Muscle of leg (tissue), 11 donors: ENCODE measurements around the gene PALM. TPM values are rescaled to one million over a fixed set of nuclear protein-coding genes. Genes with fewer than 3 reads are reported as not detected.
"Not testable (repeated sequence)": the region's sequence is repeated elsewhere in the genome, so short reads cannot be mapped to it uniquely, and the experiment has no call there.

Source experiments
- DNase-seq: peaks from one replicate; pipeline ENCODE4 v3.0.0; 2013
- H3K27ac ChIP-seq: one replicate; pipeline ENCODE4 v1.5.1; 2013; ENCODE audit warnings: mild to moderate bottlenecking, low read length, control low read depth
- H3K27me3 ChIP-seq: one replicate; pipeline ENCODE4 v1.6.1; 2013; ENCODE audit warnings: low read length; ENCODE audit not compliant: control insufficient read depth, insufficient read depth
- H3K36me3 ChIP-seq: one replicate; pipeline ENCODE4 v1.6.1; 2013; ENCODE audit warnings: low read length; ENCODE audit not compliant: control insufficient read depth, insufficient read depth
- H3K4me1 ChIP-seq: one replicate; pipeline ENCODE4 v1.6.1; 2013; ENCODE audit warnings: low read length; ENCODE audit not compliant: control insufficient read depth, insufficient read depth
- H3K4me3 ChIP-seq: one replicate; pipeline ENCODE4 v1.5.1; 2013; ENCODE audit warnings: low read length, control low read depth
- H3K9me3 ChIP-seq: replicated peaks from 2 replicates; pipeline ENCODE4 v1.6.1; 2013; ENCODE audit warnings: low read depth, low read length; ENCODE audit not compliant: control insufficient read depth
- WGBS: methylation state at CpG from one replicate; pipeline ENCODE4 v1.1.5; 2013; ENCODE audit warnings: missing lambda C conversion rate; ENCODE audit not compliant: insufficient coverage; 5-methylcytosine and 5-hydroxymethylcytosine counted together
- polyA plus RNA-seq, 8 donors: library from polyadenylated mRNA; unstranded; fragments of 120-200 nt; gene quantifications; one replicate each; pipeline versions ENCODE4 v1.2.1 to v1.2.3, GENCODE V29; 2013; ENCODE audit warnings: inconsistent platforms in 1 of 8, low replicate concordance in 1 of 8; ENCODE audit not compliant: insufficient read length in 8 of 8, insufficient read depth in 1 of 8
- total RNA-seq: library from RNA; stranded (reverse); fragments of 120-200 nt; gene quantifications from one replicate; pipeline ENCODE4 v1.2.4, GENCODE V29; 2013

The PALM gene
- total and polyA plus RNA-seq, 9 donors: 23.7 to 56.7 (median 36.6) TPM

GRCh38 chr19:742540-743075, 33.9 kb downstream of the PALM start:
- H3K27ac ChIP-seq: no peak overlapping the region
- no peak overlapping the region for H3K4me3 ChIP-seq
- no peak for DNase-seq
- H3K27me3 ChIP-seq: no peaks in the 10 kb centered on the region
- no peaks in the 10 kb centered on the region for H3K36me3 ChIP-seq
- peaks cover 10% of the 10 kb centered on the region for H3K9me3 ChIP-seq
- WGBS: 85% methylated on average over 24 of the region's 24 CpGs
- H3K4me1 ChIP-seq: peaks cover 9% of the 10 kb centered on the region

GRCh38 chr19:743168-743687, 34.5 kb downstream of the PALM start:
- no peak overlapping the region for H3K4me3 ChIP-seq
- H3K27me3 ChIP-seq: no peaks in the 10 kb centered on the region
- H3K9me3 ChIP-seq: peaks cover 15% of the 10 kb centered on the region
- WGBS: 19% methylated on average over 6 of the region's 13 CpGs
- DNase-seq: peak; percentile 88
- H3K4me1 ChIP-seq: peaks cover 9% of the 10 kb centered on the region
- H3K36me3 ChIP-seq: peaks cover 4% of the 10 kb centered on the region
- H3K27ac ChIP-seq: no peak overlapping the region

- not testable (repeated sequence) for H3K36me3 ChIP-seq, DNase-seq
- WGBS: 17% methylated on average over 2 of the region's 7 CpGs
Measured at GRCh38 chr19:745138-745537, 36.4 kb downstream of the PALM start.

GRCh38 chr19:746208-746819, 37.6 kb downstream of the PALM start:
- Histone ChIP-seq H3K4me1 (peaks cover 17% of the 10 kb centered on the region), H3K27ac (no peak overlapping the region), H3K4me3 (no peak overlapping the region), H3K9me3 (peaks cover 15% of the 10 kb centered on the region), H3K36me3 (peaks cover 4% of the 10 kb centered on the region), H3K27me3 (peaks cover 1% of the 10 kb centered on the region)
- DNase-seq: no peak
- 94% methylated on average over 41 of the region's 43 CpGs for WGBS

More at GRCh38 chr19:745138-745537, 36.4 kb downstream of the PALM start:
- not testable (repeated sequence) for H3K27ac ChIP-seq, H3K4me1 ChIP-seq, H3K27me3 ChIP-seq, H3K4me3 ChIP-seq
- H3K9me3 ChIP-seq: peaks cover 15% of the 10 kb centered on the region

- H3K9me3 ChIP-seq: peaks cover 15% of the 10 kb centered on the region
- no peak overlapping the region for H3K4me3 ChIP-seq
- peaks cover 6% of the 10 kb centered on the region for H3K27me3 ChIP-seq
- WGBS: 97% methylated on average over 20 of the region's 22 CpGs
- H3K4me1 ChIP-seq: peaks cover 22% of the 10 kb centered on the region
- H3K27ac ChIP-seq: no peak overlapping the region
- DNase-seq: no peak
- H3K36me3 ChIP-seq: peaks cover 4% of the 10 kb centered on the region
Measured at GRCh38 chr19:746956-747355, 38.2 kb downstream of the PALM start.

GRCh38 chr19:747432-748273, 38.9 kb downstream of the PALM start:
- Histone ChIP-seq H3K27me3 (peaks cover 6% of the 10 kb centered on the region), H3K9me3 (peaks cover 15% of the 10 kb centered on the region), H3K4me3 (no peak overlapping the region), H3K27ac (no peak overlapping the region), H3K36me3 (peaks cover 4% of the 10 kb centered on the region), H3K4me1 (peaks cover 23% of the 10 kb centered on the region)
- DNase-seq: no peak
- 96% methylated on average over 22 of the region's 28 CpGs for WGBS

- 83% methylated on average over 14 of the region's 14 CpGs for WGBS
- Histone ChIP-seq H3K36me3 (peaks cover 4% of the 10 kb centered on the region), H3K4me3 (no peak overlapping the region), H3K9me3 (peaks cover 15% of the 10 kb centered on the region), H3K27me3 (peaks cover 7% of the 10 kb centered on the region), H3K27ac (no peak overlapping the region), H3K4me1 (peaks cover 23% of the 10 kb centered on the region)
- DNase-seq: no peak
Measured at GRCh38 chr19:748274-748598, 39.5 kb downstream of the PALM start.

GRCh38 chr19:749811-750210, 41.1 kb downstream of the PALM start:
- no peak overlapping the region for H3K27ac ChIP-seq
- peaks cover 7% of the 10 kb centered on the region for H3K27me3 ChIP-seq
- WGBS: 58% methylated on average over 8 of the region's 14 CpGs
- H3K4me3 ChIP-seq: no peak overlapping the region
- H3K9me3 ChIP-seq: peaks cover 10% of the 10 kb centered on the region
- H3K4me1 ChIP-seq: peaks cover 25% of the 10 kb centered on the region
- no peak for DNase-seq
- peaks cover 4% of the 10 kb centered on the region for H3K36me3 ChIP-seq

GRCh38 chr19:750640-751423, 42.1 kb downstream of the PALM start, which contains the start of gene MISP:
TSS of gene MISP (plus strand) at chr19:751112. CDS start at chr19:756947, 5,835 bp downstream.
- no peak within 1 kb of the TSS for H3K4me3 ChIP-seq
- DNase-seq: no peak
- H3K4me1 ChIP-seq: peaks cover 25% of the 10 kb centered on the region
- peaks cover 7% of the 10 kb centered on the region for H3K27me3 ChIP-seq
- H3K9me3 ChIP-seq: peaks cover 10% of the 10 kb centered on the region
- peaks cover 4% of the 10 kb centered on the region for H3K36me3 ChIP-seq
- H3K27ac ChIP-seq: no peak within 1 kb of the TSS
- 43% methylated on average over 20 of the region's 31 CpGs for WGBS
